ENCODE data around the gene PLET1.
"Not testable (repeated sequence)": the region's sequence is repeated elsewhere in the genome, so short reads cannot be mapped to it uniquely, and the experiment has no call there.

PLET1 gene

GRCh38 chr11:112219476-112220232 is 41.0 kb downstream of the PLET1 start:
- DNase-seq: peak in 5 of 10 donors; percentile 9 to 26 (median 17)
- intact Hi-C loops (cut with DNase I): loop anchor here (1.0 kb wide), 1 partner anchor 61 kb away; no protein-coding TSS in a partner anchor

GRCh38 chr11:112216561-112217105 is 44.0 kb downstream of the PLET1 start:
- DNase-seq: no peak
- intact Hi-C loops (cut with DNase I): no loop called here

GRCh38 chr11:112215621-112216020 is 45.0 kb downstream of the PLET1 start:
- intact Hi-C loops (cut with DNase I): no loop called here

GRCh38 chr11:112213753-112214152 is 46.9 kb downstream of the PLET1 start:
- DNase-seq: no peak
- intact Hi-C loops (cut with DNase I): no loop called here

More at GRCh38 chr11:112215621-112216020, 45.0 kb downstream of the PLET1 start:
- no peak for DNase-seq

- intact Hi-C loops (cut with DNase I): no loop called here
- no peak for DNase-seq
Observed at GRCh38 chr11:112212710-112213109, 48.0 kb downstream of the PLET1 start.

- DNase-seq: no peak
- intact Hi-C loops (cut with DNase I): no loop called here
Observed at GRCh38 chr11:112212290-112212689, 48.4 kb downstream of the PLET1 start.

GRCh38 chr11:112211536-112211935 is 49.1 kb downstream of the PLET1 start:
- no peak for DNase-seq
- intact Hi-C loops (cut with DNase I): no loop called here

- no peak for DNase-seq
- intact Hi-C loops (cut with DNase I): no loop called here
Observed at GRCh38 chr11:112210890-112211289, 49.8 kb downstream of the PLET1 start.

- intact Hi-C loops (cut with DNase I): no loop called here
- DNase-seq: peak in 1 of 10 donors; percentile 78
Observed at GRCh38 chr11:112206071-112206470, 54.6 kb downstream of the PLET1 start.

GRCh38 chr11:112200252-112200651 is 60.4 kb downstream of the PLET1 start:
- intact Hi-C loops (cut with DNase I): no loop called here
- DNase-seq: no peak

GRCh38 chr11:112199101-112199500 is 61.6 kb downstream of the PLET1 start:
- intact Hi-C loops (cut with DNase I): not testable (repeated sequence)

More at GRCh38 chr11:112199101-112199500, 61.6 kb downstream of the PLET1 start:
- DNase-seq: not testable (repeated sequence)

All from posterior cingulate gyrus (tissue), 11 donors.